HepG2 (cell line): Measurements from ENCODE around the gene SNRNP25. TPM values are rescaled to one million over a fixed set of nuclear protein-coding genes. Genes with fewer than 3 reads are reported as not detected.

Experiments
- ATAC-seq: fragments of 200-7000 bp; cut with Tn5 transposase; 3 replicates; pipeline ENCODE4 v1.9.1; 2020; ENCODE audit warnings: mild to moderate bottlenecking, moderate library complexity
- BruUV-seq: library from RNA; stranded (reverse); fragments of 400-500 nt; replicated peaks from 2 replicates; lab custom pipeline; 2021; lab: Mats Ljungman, UMichigan
- CTCF ChIA-PET: fragments of 300-600 bp; formaldehyde crosslinking; extraction: SDS; loops from one replicate; lab custom pipeline; 2021; ENCODE audit warnings: low total read pairs, inconsistent platforms, low intra/inter-chr PET ratio; lab: Yijun Ruan, JAX
- POLR2A ChIA-PET: fragments of 350-600 bp; sonication (Branson Sonifier 250); formaldehyde crosslinking; loops from one replicate; lab custom pipeline; 2020; ENCODE audit warnings: antibody characterized with exemption, inconsistent platforms; lab: Yijun Ruan, JAX
- DNase-seq: peaks from one replicate; pipeline ENCODE4 v3.0.0-alpha.2; 2015; ENCODE audit warnings: low spot score
- FAIRE-seq: peaks from 3 replicates; lab custom pipeline; 2011; peaks lifted over from hg19 to GRCh38; lab: Jason Lieb, UNC
- H2AFZ ChIP-seq: one replicate; pipeline ENCODE4 v1.6.1; 2011; ENCODE audit warnings: low read length, inconsistent platforms
- H3K27ac ChIP-seq: fragments of 300-600 bp; 3 replicates; pipeline ENCODE4 v1.8.0; 2011; ENCODE audit warnings: mixed run types, mild to moderate bottlenecking, mixed read lengths, low read length, inconsistent platforms; ENCODE audit not compliant: insufficient read depth; ENCODE audit errors: extremely low read length
- H3K27me3 ChIP-seq, 2 experiments: fragments of 200-600 bp in 1 of 2; 2 replicates in 1 of 2; 3 replicates in 1 of 2; pipeline versions ENCODE4 v1.6.0 to v1.8.0; 2011; ENCODE audit warnings: low read length in 2 of 2, mild to moderate bottlenecking in 2 of 2, moderate library complexity in 2 of 2, inconsistent platforms in 1 of 2; ENCODE audit not compliant: insufficient read depth in 2 of 2, control insufficient read depth in 1 of 2
- H3K36me3 ChIP-seq, 2 experiments: fragments of 200-600 bp in 1 of 2; replicated peaks in 1 of 2; 2 replicates in 1 of 2; 3 replicates in 1 of 2; pipeline versions ENCODE4 v1.5.1 to v1.8.0; 2011; ENCODE audit warnings: low read length in 2 of 2, inconsistent platforms in 1 of 2; ENCODE audit not compliant: insufficient read depth in 2 of 2, control insufficient read depth in 1 of 2
- H3K4me1 ChIP-seq: 2 replicates; pipeline ENCODE4 v1.5.1; 2012; ENCODE audit warnings: low read length, inconsistent platforms; ENCODE audit not compliant: insufficient read depth
- H3K4me2 ChIP-seq: 2 replicates; pipeline ENCODE4 v1.6.0; 2011; ENCODE audit warnings: low read depth, low read length, inconsistent platforms
- H3K4me3 ChIP-seq, 3 experiments: fragments of 200-600 bp in 1 of 3; sonication (generic), shearing (Covaris generic) in 1 of 3; replicated peaks in 1 of 3; 2 replicates each; pipeline ENCODE4 v1.5.1; 2011 to 2016; ENCODE audit warnings: low read length in 3 of 3, inconsistent platforms in 2 of 3, low read depth in 2 of 3, mild to moderate bottlenecking in 2 of 3, control low read depth in 1 of 3, mixed read lengths in 1 of 3; ENCODE audit not compliant: insufficient read depth in 1 of 3
- H3K79me2 ChIP-seq: one replicate; pipeline ENCODE4 v1.6.1; 2011; ENCODE audit warnings: low read length, inconsistent platforms; ENCODE audit not compliant: insufficient read depth
- H3K9ac ChIP-seq: 2 replicates; pipeline ENCODE4 v1.6.0; 2011; ENCODE audit warnings: mild to moderate bottlenecking, low read depth, low read length, inconsistent platforms; ENCODE audit not compliant: insufficient read depth
- H3K9me3 ChIP-seq: 2 replicates; pipeline ENCODE4 v1.5.1; 2012; ENCODE audit warnings: mild to moderate bottlenecking, low read length
- H4K20me1 ChIP-seq: 2 replicates; pipeline ENCODE4 v1.6.0; 2011; ENCODE audit warnings: inconsistent platforms, mild to moderate bottlenecking, low read length, moderate library complexity; ENCODE audit not compliant: insufficient read depth
- CSRNP2 ChIP-seq: sonication (generic); formaldehyde crosslinking; conservative IDR thresholded peaks from 2 replicates; pipeline ENCODE4 v1.8.0; 2022; ENCODE audit warnings: low read depth, missing genetic modification reagents
- DNMT1 ChIP-seq: sonication (generic); formaldehyde crosslinking; IDR thresholded peaks from 2 replicates; pipeline ENCODE4 v1.5.1; 2020; ENCODE audit warnings: mild to moderate bottlenecking, missing genetic modification reagents
- FOXP4 ChIP-seq: sonication (generic); formaldehyde crosslinking; IDR thresholded peaks from 2 replicates; pipeline ENCODE4 v1.4.0; 2020; ENCODE audit warnings: missing genetic modification reagents
- HMGXB3 ChIP-seq: sonication (generic); formaldehyde crosslinking; IDR thresholded peaks from 2 replicates; pipeline ENCODE4 v1.4.0; 2020; ENCODE audit warnings: missing genetic modification reagents, borderline replicate concordance
- KDM1A ChIP-seq: IDR thresholded peaks from 2 replicates; pipeline ENCODE4 v1.6.1; 2016; ENCODE audit warnings: missing compliant biosample characterization
- KLF13 ChIP-seq: sonication (generic); formaldehyde crosslinking; IDR thresholded peaks from 2 replicates; pipeline ENCODE4 v1.4.0; 2020; ENCODE audit warnings: mild to moderate bottlenecking, missing genetic modification reagents
- TAF15 ChIP-seq: fragments of 200-400 bp; formaldehyde crosslinking; IDR thresholded peaks from one replicate; pipeline ENCODE4 v1.6.1; 2018; ENCODE audit warnings: mild to moderate bottlenecking, low read depth, low read length; ENCODE audit not compliant: poor library complexity, severe bottlenecking
- ZNF513 ChIP-seq: sonication (generic); formaldehyde crosslinking; conservative IDR thresholded peaks from 2 replicates; pipeline ENCODE4 v1.5.0; 2020; ENCODE audit warnings: missing genetic modification reagents
- ZNF672 ChIP-seq: sonication (generic); formaldehyde crosslinking; IDR thresholded peaks from 2 replicates; pipeline ENCODE4 v1.8.1; 2022; ENCODE audit warnings: missing genetic modification reagents
- ZNF782 ChIP-seq: sonication (generic); formaldehyde crosslinking; IDR thresholded peaks from 2 replicates; pipeline ENCODE4 v1.4.0; 2020; ENCODE audit warnings: missing genetic modification reagents, mild to moderate bottlenecking, borderline replicate concordance
- WGBS: methylation state at CpG from one replicate; pipeline ENCODE4 v1.1.6; 2017; ENCODE audit warnings: low lambda C conversion rate; 5-methylcytosine and 5-hydroxymethylcytosine counted together
- in situ Hi-C: cut with HindIII; loops from 2 replicates; pipeline ENCODE4 v1.10.0; 2017; ENCODE audit warnings: low pct_unique_long_range_greater_than_20kb; ENCODE audit not compliant: extremely low pct_ligation_motif_present
- intact Hi-C: fragments of 100-400 bp; cut with micrococcal nuclease; formaldehyde crosslinking; loops from one replicate; pipeline ENCODE4 v1.10.0; 2022; ENCODE audit not compliant: unreplicated experiment
- polyA plus RNA-seq, 8 experiments: library from polyadenylated mRNA; depleted of rRNA in 3 of 8; stranded (reverse) in 7 of 8; unstranded in 1 of 8; fragments of >200 nt; fragmentation: Illumina TruSeq in 4 of 8; extraction: Trizol in 4 of 8; gene quantifications; 2 replicates each; pipeline versions ENCODE4 v1.2.1 to v1.2.3, GENCODE V29; 2011 to 2016; ENCODE audit warnings: low read depth in 4 of 8, missing spikeins in 1 of 8, mixed read lengths in 1 of 8; ENCODE audit not compliant: insufficient read depth in 1 of 8
- total RNA-seq, 5 experiments: library from RNA; depleted of rRNA; stranded (reverse); fragments of >200 nt; fragmentation: Illumina TruSeq; extraction: Trizol; gene quantifications; 2 replicates each; pipeline ENCODE4 v1.2.3, GENCODE V29; 2016; ENCODE audit warnings: low read depth in 1 of 5

Gene SNRNP25
- total and polyA plus RNA-seq, 2 of the 13 experiments (the other 11 are each of a cell fraction or from before 2014, with no cell fraction given): 34.1 to 97.4 TPM

- DNase-seq: no peak
- WGBS: 72% methylated on average over 38 of the region's 48 CpGs
- H3K4me2 ChIP-seq: peak overlapping the region; percentile 23; the same call in 1 of the 2 replicates
- H3K79me2 ChIP-seq: no peaks in the 10 kb centered on the region
- TF ChIP-seq CSRNP2 (CRISPR knock-in tag): no peak
- no peak for TF ChIP-seq ZNF782 (CRISPR knock-in tag)
- TF ChIP-seq TAF15: no peak
- no peak for TF ChIP-seq ZNF513 (CRISPR knock-in tag)
- no peak for TF ChIP-seq ZNF672
- TF ChIP-seq KDM1A (CRISPR knock-in tag): no peak
- TF ChIP-seq HMGXB3 (CRISPR knock-in tag): no peak
- no peak for TF ChIP-seq KLF13 (CRISPR knock-in tag)
- TF ChIP-seq FOXP4 (CRISPR knock-in tag): no peak
- no peak for TF ChIP-seq DNMT1 (CRISPR knock-in tag)
- no peaks in the 10 kb centered on the region for H3K9me3 ChIP-seq
- BruUV-seq: no TSS peak
- H3K4me1 ChIP-seq: no peaks in the 10 kb centered on the region
- ChIA-PET CTCF (no interaction called here), POLR2A (no interaction called here)
- intact Hi-C loops (no loop called here), in situ Hi-C loops (no loop called here)
- H4K20me1 ChIP-seq: no peaks in the 10 kb centered on the region
- FAIRE-seq: no peak
- 0 out of 2 replicates have a peak overlapping the region, but pooled peaks have one; percentile 22 for H3K9ac ChIP-seq
- peak; percentile 90 for ATAC-seq
- no peaks in the 10 kb centered on the region for H3K27me3 ChIP-seq
- H3K4me3 ChIP-seq: peak overlapping the region in 2 of 3 experiments; percentile 54 to 57; a peak in 3 of 6 replicates
- H3K27ac ChIP-seq: no peak overlapping the region
- no peak overlapping the region for H2AFZ ChIP-seq
- no peaks in the 10 kb centered on the region for H3K36me3 ChIP-seq
Observed at GRCh38 chr16:9903-10665, 43.5 kb upstream of the SNRNP25 start.
